B cell (primary cell): Measurements from ENCODE around the gene MIF. TPM values are rescaled to one million over a fixed set of nuclear protein-coding genes. Genes with fewer than 3 reads are reported as not detected.

Experiments used
- ATAC-seq: fragments of 200-7000 bp; cut with Tn5 transposase; one replicate; pipeline ENCODE4 v1.10.0; 2021; ENCODE audit warnings: low read depth, mild to moderate bottlenecking, moderate number of reproducible peaks, moderate library complexity
- CTCF ChIA-PET: fragments of 350-600 bp; sonication (Branson Sonifier 250); formaldehyde crosslinking; loops from one replicate; lab custom pipeline; 2021; ENCODE audit warnings: antibody characterized with exemption, inconsistent platforms; lab: Charles Lee
- POLR2A ChIA-PET: fragments of 350-600 bp; sonication (Branson Sonifier 250); formaldehyde crosslinking; loops from one replicate; lab custom pipeline; 2021; ENCODE audit warnings: antibody characterized with exemption; lab: Charles Lee
- DNase-seq: peaks from one replicate; pipeline ENCODE4 v3.0.0; 2013
- H2AFZ ChIP-seq: 2 replicates; pipeline ENCODE4 v1.6.1; 2012; ENCODE audit warnings: mild to moderate bottlenecking, low read depth, low read length; ENCODE audit not compliant: insufficient read depth, poor library complexity, severe bottlenecking
- H3K27ac ChIP-seq, 2 donors: 1 replicate in 1 of 2; 2 replicates in 1 of 2; pipeline ENCODE4 v1.5.1; 2012 to 2013; ENCODE audit warnings: low read length in 2 of 2, mild to moderate bottlenecking in 2 of 2, moderate library complexity in 1 of 2
- H3K27me3 ChIP-seq, 4 experiments: fragments of 200-600 bp in 1 of 4; sonication (generic) in 1 of 4; replicated peaks in 1 of 4; 1 replicate in 2 of 4; 2 replicates in 2 of 4; pipeline versions ENCODE4 v1.6.1 to v1.7.0; 2013 to 2016; ENCODE audit warnings: low read length in 3 of 4, mild to moderate bottlenecking in 2 of 4, mixed read lengths in 1 of 4, moderate library complexity in 1 of 4; ENCODE audit not compliant: insufficient read depth in 4 of 4, control insufficient read depth in 3 of 4; ENCODE audit errors: control extremely low read depth in 1 of 4
- H3K36me3 ChIP-seq, 2 experiments: replicated peaks in 1 of 2; 1 replicate in 1 of 2; 2 replicates in 1 of 2; pipeline versions ENCODE4 v1.6.1 to v1.7.1; 2013; ENCODE audit warnings: low read length in 1 of 2; ENCODE audit not compliant: insufficient read depth in 2 of 2, control insufficient read depth in 1 of 2; ENCODE audit errors: control extremely low read depth in 1 of 2, extremely low read depth in 1 of 2
- H3K4me1 ChIP-seq, 2 donors: fragments of 200-600 bp in 1 of 2; sonication (generic) in 1 of 2; 1 replicate in 1 of 2; 2 replicates in 1 of 2; pipeline versions ENCODE4 v1.5.1 to v1.6.1; 2013 to 2017; ENCODE audit warnings: low read length in 2 of 2; ENCODE audit not compliant: control insufficient read depth in 2 of 2, insufficient read depth in 2 of 2
- H3K4me2 ChIP-seq: replicated peaks from 2 replicates; pipeline ENCODE3; 2012; ENCODE audit warnings: mild to moderate bottlenecking, low read depth, low read length; ENCODE audit not compliant: poor library complexity, severe bottlenecking
- H3K4me3 ChIP-seq, 5 experiments: fragments of 200-600 bp in 1 of 5; sonication (generic) in 1 of 5; 1 replicate in 3 of 5; 2 replicates in 2 of 5; pipeline versions ENCODE4 v1.5.1 to v1.7.0; 2011 to 2016; ENCODE audit warnings: low read length in 4 of 5, mild to moderate bottlenecking in 4 of 5, low read depth in 2 of 5, control low read depth in 1 of 5, moderate library complexity in 1 of 5; ENCODE audit not compliant: insufficient read depth in 1 of 5; ENCODE audit errors: control extremely low read depth in 1 of 5, extremely low read depth in 1 of 5
- H3K79me2 ChIP-seq: fragments of 200-600 bp; sonication (generic); one replicate; pipeline ENCODE4 v1.6.0; 2016; ENCODE audit warnings: low read length; ENCODE audit not compliant: control insufficient read depth, insufficient read depth
- H3K9ac ChIP-seq: fragments of 200-600 bp; sonication (generic); 2 replicates; pipeline ENCODE4 v1.6.1; 2017; ENCODE audit warnings: mild to moderate bottlenecking, low read length, moderate library complexity
- H3K9me3 ChIP-seq, 3 donors: one replicate each; pipeline versions ENCODE4 v1.6.1 to v1.7.1; 2013; ENCODE audit warnings: low read length in 2 of 3; ENCODE audit not compliant: control insufficient read depth in 2 of 3, insufficient read depth in 1 of 3; ENCODE audit errors: control extremely low read depth in 1 of 3
- H4K20me1 ChIP-seq: 2 replicates; pipeline ENCODE4 v1.6.0; 2012; ENCODE audit warnings: mild to moderate bottlenecking, low read length; ENCODE audit not compliant: insufficient read depth, control insufficient read depth, poor library complexity, severe bottlenecking
- H3K27ac Mint-ChIP-seq: one replicate; pipeline ENCODE4 v1.8.0; 2021; ENCODE audit warnings: mixed read lengths
- H3K27me3 Mint-ChIP-seq: one replicate; pipeline ENCODE4 v1.8.0; 2021; ENCODE audit warnings: mixed read lengths
- H3K4me1 Mint-ChIP-seq: one replicate; pipeline ENCODE4 v1.8.0; 2021; ENCODE audit warnings: mixed read lengths
- H3K4me3 Mint-ChIP-seq: one replicate; pipeline ENCODE4 v1.8.0; 2021; ENCODE audit warnings: mixed read lengths
- H3K9me3 Mint-ChIP-seq: one replicate; pipeline ENCODE4 v1.8.0; 2022; ENCODE audit warnings: mixed read lengths; ENCODE audit not compliant: insufficient read depth
- EZH2 ChIP-seq: IDR thresholded peaks from 2 replicates; pipeline ENCODE4 v1.6.1; 2012; ENCODE audit warnings: borderline replicate concordance, low read depth, mild to moderate bottlenecking, moderate library complexity, low read length; ENCODE audit not compliant: insufficient read depth, poor library complexity, severe bottlenecking
- WGBS: methylation state at CpG from one replicate; pipeline ENCODE4 v1.1.5; 2013; ENCODE audit warnings: missing lambda C conversion rate; ENCODE audit not compliant: insufficient coverage; 5-methylcytosine and 5-hydroxymethylcytosine counted together
- intact Hi-C: fragments of 100-400 bp; cut with micrococcal nuclease; formaldehyde crosslinking; loops from one replicate; pipeline ENCODE4 v1.10.0; 2022
- polyA plus RNA-seq: library from polyadenylated mRNA; depleted of rRNA; stranded (reverse); fragments of >200 nt; gene quantifications from 2 replicates; pipeline ENCODE4 v1.2.3, GENCODE V29; 2012
- total RNA-seq, 2 donors: library from RNA; stranded (reverse); fragments of 120-200 nt in 1 of 2; gene quantifications; 1 replicate in 1 of 2; 2 replicates in 1 of 2; pipeline versions ENCODE4 v1.2.3 to v1.2.4, GENCODE V29; 2013 to 2022
- TF ChIP-seq, protein P1 (sequence below): fragments of 200-600 bp; IDR thresholded peaks from one replicate; pipeline ENCODE4 v1.8.0; 2022; ENCODE audit warnings: antibody characterized with exemption, mild to moderate bottlenecking

The MIF gene
- total and polyA plus RNA-seq, 2 donors (not counting 1 experiment from before 2014, with no cell fraction given): 143 to 272 TPM

- H3K9ac ChIP-seq: peak overlapping the region; percentile 29
- no peaks in the 10 kb centered on the region for H4K20me1 ChIP-seq
- peak; percentile 89 for DNase-seq
- intact Hi-C loops: loop anchor here (5.0 to 10.0 kb wide), 3 partner anchors 222 to 705 kb away; partner anchors contain the start of genes RAB36 and RSPH14
- TF ChIP-seq EZH2: no peak
- TF ChIP-seq, protein P1, sequence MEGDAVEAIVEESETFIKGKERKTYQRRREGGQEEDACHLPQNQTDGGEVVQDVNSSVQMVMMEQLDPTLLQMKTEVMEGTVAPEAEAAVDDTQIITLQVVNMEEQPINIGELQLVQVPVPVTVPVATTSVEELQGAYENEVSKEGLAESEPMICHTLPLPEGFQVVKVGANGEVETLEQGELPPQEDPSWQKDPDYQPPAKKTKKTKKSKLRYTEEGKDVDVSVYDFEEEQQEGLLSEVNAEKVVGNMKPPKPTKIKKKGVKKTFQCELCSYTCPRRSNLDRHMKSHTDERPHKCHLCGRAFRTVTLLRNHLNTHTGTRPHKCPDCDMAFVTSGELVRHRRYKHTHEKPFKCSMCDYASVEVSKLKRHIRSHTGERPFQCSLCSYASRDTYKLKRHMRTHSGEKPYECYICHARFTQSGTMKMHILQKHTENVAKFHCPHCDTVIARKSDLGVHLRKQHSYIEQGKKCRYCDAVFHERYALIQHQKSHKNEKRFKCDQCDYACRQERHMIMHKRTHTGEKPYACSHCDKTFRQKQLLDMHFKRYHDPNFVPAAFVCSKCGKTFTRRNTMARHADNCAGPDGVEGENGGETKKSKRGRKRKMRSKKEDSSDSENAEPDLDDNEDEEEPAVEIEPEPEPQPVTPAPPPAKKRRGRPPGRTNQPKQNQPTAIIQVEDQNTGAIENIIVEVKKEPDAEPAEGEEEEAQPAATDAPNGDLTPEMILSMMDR: peak; percentile 94
- ChIA-PET CTCF (interaction anchor here (0.7 to 9.7 kb wide), 45 partner anchors 9 to 308 kb away, joined by 3 to 183 read pairs (median 4); partner anchors contain the start of genes C22orf15, CHCHD10, DERL3 and MIF), POLR2A (interaction anchor here (0.5 to 2.4 kb wide), 12 partner anchors 8 to 708 kb away, joined by 3 to 10 read pairs (median 4); partner anchors contain the start of genes DERL3, MMP11, SLC2A11 and SMARCB1)
- ATAC-seq: peak; percentile 80
- H3K27ac Mint-ChIP-seq: peak overlapping the region; percentile 61
- H3K27ac ChIP-seq: no peak overlapping the region
- H3K27me3 ChIP-seq: no peaks in the 10 kb centered on the region
- H3K4me1 Mint-ChIP-seq: peaks cover 68% of the 10 kb centered on the region
- H2AFZ ChIP-seq: peak overlapping the region; percentile 71
- H3K4me1 ChIP-seq: peaks cover 38 to 62% of the 10 kb centered on the region in 2 donors
- no peaks in the 10 kb centered on the region for H3K9me3 Mint-ChIP-seq
- peaks cover 0 to 5% (median 0%) of the 10 kb centered on the region in 3 donors for H3K9me3 ChIP-seq
- no peaks in the 10 kb centered on the region for H3K36me3 ChIP-seq
- peak overlapping the region; percentile 52 for H3K4me3 Mint-ChIP-seq
- H3K79me2 ChIP-seq: peaks cover 10% of the 10 kb centered on the region
- H3K4me2 ChIP-seq: peak overlapping the region; percentile 80
- H3K4me3 ChIP-seq: peak overlapping the region in 3 of 5 experiments; percentile 35 to 54 (median 40)
- H3K27me3 Mint-ChIP-seq: no peaks in the 10 kb centered on the region
- WGBS: 31% methylated on average over 54 of the region's 62 CpGs
These were observed 44.9 kb upstream of the MIF start for GRCh38 chr22:23849009-23850006.
